Activated effector memory CD4-positive, alpha-beta T cell treated with anti-CD3 and anti-CD28 coated beads, Interleukin-2, amount 50 U/mL, for 16 hours (primary cell): ENCODE data around the gene LYG2.
"Not testable (repeated sequence)": the region's sequence is repeated elsewhere in the genome, so short reads cannot be mapped to it uniquely, and the experiment has no call there.

ENCODE experiments used
- DNase-seq: peaks from one replicate; pipeline ENCODE4 v3.0.0-alpha.2; 2020

LYG2 gene, protein sequence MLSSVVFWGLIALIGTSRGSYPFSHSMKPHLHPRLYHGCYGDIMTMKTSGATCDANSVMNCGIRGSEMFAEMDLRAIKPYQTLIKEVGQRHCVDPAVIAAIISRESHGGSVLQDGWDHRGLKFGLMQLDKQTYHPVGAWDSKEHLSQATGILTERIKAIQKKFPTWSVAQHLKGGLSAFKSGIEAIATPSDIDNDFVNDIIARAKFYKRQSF

DNA sequence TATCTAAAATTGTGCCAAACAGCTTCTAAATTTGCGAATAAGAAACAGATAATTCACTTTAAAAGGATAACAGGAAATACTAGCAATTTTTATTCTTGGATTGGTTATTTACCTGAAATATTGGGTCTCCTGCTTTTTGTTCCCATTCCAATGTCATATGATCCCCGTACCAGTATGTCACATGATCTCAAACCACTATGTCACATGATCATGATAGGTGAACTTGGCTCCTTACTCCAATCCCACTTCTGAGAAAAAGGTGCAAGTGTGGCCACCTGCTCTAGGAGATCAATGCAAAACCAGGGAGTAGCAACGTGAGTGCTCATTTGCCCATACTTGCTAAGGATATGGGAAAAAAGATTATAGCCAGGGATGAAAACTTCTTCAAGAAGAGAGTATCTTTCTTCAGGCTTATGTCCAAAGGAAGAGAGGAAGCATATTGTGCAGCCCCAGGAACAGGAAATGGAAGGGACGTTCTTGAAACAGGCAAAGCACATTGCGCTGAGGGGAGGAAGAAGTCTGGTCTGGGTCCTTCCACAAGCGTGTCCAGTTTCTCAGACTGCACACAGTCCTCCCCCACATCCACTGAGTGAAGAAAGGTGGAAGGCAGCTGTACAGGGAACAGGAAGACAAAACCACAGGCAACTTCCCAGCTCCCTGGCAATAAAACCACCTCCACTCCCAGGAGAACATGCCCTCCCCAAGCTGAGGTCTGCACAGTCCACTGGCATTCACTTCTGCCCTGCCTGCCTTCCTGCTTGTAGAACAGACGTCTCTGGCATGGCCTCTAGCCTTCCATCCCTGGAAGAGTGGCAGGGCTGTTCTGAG is at the start of gene LYG2:
LYG2 (minus strand) TSS at position 176 of the 828 bp plus-strand sequence. CDS start 1,406 bp downstream, outside the sequence.
- no peak for DNase-seq

DNA sequence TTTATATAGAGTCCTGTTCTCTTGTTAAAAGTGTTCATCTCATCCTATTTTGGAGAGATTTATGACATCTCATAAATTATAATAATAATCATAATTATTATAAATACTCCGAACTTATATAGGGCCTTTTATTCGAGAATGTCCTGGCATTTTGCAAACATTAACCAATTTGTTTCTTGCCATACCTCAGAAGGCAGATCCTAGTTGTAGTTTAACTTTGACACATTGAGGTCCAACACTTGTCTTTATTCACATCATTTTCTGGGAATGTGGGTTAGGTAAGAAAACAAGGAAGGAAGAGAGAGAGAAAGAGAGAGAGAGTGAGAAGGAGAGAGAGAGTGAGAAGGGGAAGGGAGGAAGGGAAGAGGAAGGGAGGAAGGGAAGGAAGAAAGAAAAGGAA is 45.6 kb upstream of the LYG2 start, which contains the start of gene LYG1:
LYG1 (minus strand) TSS at position 101 of the 400 bp plus-strand sequence. CDS start 5,527 bp downstream, outside the sequence.
- DNase-seq = not testable (repeated sequence)

DNA sequence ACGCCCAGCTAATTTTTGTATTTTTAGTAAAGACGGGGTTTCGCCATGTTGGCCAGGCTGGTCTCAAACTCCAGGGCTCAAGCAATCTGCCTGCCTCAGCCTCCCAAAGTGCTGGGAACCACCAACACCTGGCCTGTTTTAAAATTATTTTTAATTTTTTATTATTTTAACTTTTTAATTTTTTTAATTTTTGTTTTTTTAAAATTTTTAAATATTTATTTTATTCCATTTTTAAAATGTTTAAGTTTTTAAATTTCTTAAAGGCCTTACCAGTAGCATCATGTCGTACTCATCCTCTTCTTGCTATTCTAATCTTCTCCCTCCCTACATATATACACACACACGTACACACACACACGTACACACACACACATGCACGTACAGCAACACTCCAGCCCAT is 44.1 kb upstream of the LYG2 start:
- DNase-seq = no peak

DNA sequence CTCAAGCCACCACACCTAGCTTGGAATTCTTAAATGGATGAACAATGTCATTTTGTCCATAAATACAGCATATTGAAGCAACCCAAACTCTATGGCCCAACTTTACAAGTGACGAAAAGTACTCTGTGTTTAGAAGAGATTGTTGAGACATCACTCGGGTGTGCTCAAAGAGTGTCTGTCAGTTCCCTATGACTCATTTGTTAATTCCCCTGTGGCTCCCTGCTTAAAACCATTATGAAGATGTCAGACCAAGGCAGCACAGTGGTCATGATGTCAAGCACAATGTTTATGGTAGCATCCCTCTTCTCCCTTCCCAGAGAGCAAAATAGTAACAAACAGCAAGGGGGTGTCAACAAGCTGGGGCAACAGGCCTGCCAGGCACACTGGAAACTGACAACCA is 42.5 kb upstream of the LYG2 start:
- no peak for DNase-seq

DNA sequence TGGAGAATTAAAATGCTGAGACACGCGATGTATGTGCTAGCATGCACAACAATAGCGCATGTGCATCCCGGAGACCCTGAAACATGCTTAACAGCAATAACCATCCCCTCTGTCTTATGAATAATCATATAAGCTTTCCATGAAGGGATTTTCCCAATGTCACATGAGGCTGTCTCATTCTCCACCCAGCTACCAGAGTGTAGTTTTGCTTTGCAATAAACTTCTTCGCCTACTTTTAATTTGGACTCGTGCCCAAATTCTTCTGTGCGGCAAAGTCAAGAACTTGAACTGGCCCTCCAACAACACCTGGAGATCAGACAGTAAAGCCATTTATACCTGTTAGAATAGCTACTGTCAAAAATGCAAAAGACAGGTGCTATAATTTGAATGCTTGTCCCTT is 30.1 kb upstream of the LYG2 start:
- DNase-seq = no peak

DNA sequence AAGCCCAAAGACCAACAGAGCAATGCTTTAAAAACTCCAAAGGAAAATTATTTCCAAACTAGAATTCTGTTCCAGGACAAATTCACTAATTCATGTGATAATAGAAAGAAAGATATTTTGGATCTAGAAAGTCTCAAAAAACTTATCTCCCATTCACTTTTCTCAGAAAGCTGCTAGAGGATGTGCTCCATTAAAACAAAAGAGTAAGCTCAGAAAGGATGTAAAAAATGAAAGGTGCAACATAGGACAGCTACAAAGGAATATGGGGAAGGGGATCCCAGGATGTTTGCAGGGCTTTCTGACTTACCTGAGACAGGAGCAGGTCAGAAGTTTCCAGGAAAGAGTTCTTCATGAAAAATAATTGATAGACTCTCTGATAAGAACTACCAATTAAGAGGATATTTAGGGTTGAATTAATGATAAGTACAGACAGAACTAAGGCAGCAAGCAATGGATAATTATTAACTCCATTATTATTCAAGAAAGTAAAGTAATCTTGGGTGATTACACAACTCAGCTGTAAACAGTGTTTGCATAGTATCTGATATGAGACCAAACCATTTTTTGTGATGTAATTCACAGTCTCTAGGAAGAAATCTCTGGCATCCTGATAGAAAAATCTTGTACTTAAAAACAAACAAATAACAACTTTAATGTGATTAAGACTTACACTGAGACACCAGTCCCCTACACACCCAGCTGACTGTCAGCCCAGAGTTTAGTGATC is 24.7 kb upstream of the LYG2 start:
- DNase-seq = no peak

DNA sequence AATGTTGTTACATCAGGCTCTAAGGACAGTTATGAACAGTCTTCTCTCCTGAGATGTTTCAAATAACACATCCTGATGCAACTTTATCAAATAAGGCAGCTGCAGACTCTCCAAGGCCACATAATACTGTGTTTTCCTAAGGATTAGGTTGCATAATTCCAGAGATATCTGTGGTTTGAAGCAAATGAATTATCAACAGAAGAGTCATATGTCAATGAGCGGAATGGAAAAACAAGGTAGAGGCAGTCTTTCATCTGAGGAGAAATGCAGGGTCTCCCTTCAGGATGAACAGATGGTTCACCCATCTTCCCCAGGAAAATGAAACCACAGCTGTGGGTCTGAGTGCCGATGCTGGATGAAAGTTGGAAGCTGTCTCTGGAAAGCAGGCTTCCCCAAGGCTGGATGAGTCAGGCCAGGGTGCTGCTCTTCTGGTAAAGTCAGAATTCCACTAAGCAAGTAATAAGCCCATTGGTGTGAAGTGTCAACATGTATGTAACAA is 23.4 kb upstream of the LYG2 start:
- no peak for DNase-seq

DNA sequence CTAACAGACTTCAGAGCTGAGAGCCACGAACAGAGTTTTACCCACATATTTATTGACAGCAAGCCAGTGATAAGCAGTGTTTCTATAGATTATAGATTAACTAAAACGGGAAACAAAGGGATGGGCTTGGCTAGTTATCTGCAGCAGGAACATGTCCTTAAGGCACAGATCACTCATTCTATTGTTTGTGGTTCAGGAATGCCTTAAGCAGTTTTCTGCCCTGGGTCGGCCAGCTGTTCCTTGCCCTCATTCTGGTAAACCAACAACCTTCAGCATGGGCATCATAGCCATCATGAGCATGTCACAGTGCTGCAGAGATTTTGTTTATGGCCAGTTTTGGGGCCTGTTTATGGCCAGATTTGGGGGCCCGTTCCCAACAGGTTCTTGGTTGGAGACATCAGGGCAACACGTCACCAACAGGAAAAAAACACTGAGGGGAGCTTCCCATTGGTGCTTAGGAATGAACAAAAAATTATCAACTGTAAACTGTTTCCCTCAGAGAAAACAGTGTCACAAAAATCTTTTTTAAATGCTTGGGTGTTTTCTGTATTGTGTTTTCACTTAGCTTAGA is 22.8 kb upstream of the LYG2 start:
- not testable (repeated sequence) for DNase-seq

DNA sequence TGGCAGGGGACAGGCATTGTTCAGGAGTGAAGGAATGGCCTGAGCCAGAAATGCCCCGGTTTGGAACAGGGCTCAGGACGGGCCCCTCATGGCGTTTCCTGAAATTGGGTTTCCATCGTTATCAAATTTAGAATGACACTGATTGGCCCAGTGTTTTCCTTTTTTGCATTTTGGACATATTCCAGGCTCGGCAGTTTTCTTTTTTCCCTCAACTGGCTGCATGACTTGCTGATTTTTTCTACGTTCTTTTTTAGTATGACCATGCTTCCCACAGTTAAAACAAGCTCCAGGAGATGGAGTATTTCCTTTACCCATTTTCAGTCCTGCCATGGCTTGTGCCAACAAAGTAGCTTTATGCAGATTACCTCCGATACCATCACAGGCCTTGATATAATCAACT is 20.4 kb upstream of the LYG2 start:
- no peak for DNase-seq

DNA sequence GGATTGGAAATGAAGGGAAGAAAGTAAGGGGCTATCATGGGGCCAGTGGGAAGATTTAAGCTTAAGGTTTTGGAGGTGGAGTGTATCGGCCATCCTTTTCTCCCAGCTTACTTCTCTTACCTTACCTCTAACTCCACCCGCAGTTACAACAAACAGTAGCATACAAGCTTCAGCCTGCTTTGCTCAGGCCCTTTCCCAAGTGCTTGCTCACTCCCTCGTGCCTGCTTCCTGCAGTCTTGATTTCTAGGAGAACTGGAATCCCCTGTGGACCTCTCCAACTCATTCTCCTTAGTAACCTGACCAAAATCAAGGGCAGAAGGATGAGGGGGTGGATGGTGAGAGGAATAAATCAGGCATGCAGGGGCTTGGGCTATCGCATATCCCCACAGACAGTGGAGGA is 5.8 kb upstream of the LYG2 start:
- no peak for DNase-seq

DNA sequence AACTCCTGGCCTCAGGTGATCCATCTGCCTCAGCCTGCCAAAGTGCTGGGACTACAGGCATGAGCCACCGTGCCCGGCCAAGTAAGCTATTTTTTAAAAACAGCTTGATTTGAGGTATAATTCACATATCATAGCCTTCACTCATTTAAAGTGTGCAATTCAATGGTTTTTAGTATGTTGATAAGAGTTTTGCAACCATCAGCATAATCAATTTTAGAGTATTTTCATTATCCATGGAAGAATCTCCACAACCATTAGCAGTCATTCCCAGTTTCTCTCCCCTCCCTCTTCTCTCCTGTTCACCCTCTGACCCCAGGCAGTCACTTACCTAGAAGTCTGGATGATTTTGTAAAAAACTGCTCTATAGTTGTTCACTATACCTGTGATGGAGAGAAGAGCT is 4.7 kb upstream of the LYG2 start:
- DNase-seq = no peak

DNA sequence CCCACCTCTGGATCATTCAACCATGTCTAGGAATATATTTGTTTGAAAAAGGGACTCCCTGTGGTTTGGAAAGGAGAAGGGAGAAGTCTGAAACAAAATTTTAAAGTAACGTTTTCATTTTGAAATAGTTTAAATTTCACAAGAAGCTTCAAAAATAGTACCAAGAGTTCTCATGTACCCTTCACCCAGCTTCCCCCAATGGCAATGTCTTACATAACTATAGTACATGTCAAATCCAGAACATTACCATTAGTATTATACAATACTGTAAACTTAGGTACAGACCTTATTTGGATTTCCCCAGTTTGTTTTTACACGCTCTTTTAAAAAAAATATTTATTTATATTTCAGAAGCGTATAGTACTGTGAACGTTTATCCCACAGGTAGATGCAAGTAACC is 4.0 kb upstream of the LYG2 start:
- DNase-seq = no peak

DNA sequence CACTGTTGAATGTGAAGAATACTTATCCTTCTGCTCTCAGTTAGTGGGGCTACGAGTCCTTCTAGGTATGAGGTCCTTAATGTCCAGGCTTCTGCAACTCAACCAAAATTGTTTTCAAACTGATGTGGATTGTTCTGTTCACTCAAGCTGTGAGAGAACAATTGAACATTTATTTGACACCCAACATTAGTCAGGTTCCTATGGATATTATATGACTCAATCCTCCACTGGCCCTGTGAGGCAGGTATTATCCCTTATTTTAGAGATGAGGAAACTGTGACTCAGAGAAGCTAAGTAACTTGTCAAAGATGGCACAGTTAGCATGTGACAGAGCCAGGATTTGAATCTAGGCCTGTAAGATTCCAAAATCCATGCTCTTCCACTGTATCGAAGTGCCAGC is 1.2 kb upstream of the LYG2 start:
- no peak for DNase-seq

DNA sequence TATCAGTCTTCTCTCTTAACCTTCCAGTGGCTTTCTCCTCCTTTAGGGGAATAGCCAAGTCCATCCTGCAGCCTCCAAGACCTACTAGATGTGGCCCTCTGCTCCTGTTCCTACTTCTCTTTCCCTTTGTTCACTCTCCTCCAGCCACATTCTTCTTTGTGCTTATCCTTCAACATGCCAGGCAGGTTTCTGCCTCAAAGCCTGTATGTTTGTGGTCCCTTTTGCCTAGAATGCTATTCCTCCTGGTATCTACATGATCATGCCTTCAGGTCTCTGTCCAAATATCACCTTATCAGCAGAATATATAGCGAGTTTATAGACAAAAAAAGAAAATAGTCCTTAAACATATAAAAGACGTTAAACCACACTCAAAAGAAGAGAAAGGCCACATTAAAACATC is 5.5 kb downstream of the LYG2 start:
- DNase-seq = no peak

DNA sequence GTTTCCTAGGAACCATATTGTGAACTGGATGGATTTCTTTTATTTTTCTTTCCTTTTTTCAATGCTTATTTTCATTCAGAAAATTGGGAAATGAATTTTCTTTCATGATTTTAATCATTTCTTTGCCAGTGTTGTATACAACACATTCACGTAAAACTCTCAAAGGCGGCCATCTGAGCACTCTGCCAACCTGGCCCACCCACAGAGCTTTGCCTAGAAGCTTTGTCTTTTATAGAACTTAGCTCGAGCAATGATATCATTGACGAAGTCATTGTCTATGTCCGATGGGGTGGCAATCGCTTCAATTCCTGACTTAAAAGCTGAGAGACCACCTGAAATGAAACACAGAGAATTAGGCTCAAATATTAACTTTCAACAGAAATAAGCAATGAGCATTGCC is 13.3 kb downstream of the LYG2 start:
- no peak for DNase-seq

DNA sequence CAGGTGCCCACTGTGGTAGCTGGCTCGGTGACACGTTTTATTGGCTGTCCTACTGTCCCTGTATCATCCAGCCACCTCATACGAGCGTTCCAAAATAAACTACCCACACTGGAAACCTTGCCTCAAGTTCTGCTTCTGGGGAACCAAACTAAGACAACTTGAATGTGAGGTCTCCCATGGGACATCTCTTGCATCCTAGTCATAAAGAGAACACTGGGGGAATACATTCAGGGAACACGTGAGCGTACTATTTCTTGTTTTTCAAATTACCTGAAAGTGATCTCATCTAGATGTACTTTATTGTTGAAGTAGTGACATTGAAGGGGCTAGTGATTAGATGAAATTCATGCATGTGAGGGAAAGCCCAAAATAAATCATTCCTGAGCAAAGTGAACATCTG is 15.0 kb downstream of the LYG2 start:
- DNase-seq = no peak

DNA sequence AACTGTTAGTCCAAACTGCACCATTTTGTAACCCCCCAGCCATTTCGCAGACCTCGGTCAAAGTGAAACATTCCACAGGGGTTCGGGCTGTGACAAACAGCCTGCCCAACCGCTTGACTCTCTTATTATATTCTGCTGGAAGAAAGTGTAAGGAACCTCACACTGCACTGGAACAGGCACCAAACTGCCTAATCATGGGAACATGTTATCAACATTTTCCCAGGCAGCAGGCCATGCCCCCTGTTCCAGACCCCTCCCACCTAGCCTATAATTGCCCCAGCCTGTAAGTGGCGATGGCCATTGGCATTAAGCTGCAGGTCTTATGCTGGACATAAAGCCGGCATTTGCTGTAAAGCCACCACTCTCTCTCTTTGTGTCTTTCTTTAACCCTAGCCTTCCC is 16.9 kb downstream of the LYG2 start:
- no peak for DNase-seq

DNA sequence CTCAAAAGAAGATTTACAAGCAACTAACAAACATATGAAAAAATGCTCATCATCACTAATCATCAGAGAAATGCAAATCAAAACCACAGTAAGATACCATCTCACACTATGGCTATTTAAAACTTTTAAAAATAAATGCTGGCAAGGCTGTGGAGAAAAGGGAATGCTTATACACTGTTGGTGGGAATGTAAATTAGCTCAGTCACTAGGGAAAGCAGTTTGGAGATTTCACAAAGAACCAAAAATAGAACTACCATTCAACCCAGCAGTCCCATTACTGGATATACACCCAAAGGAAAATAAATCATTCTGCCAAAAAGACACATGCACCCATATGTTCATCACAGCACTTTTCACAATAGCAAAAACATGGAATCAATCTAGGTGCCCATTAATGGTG is 22.3 kb downstream of the LYG2 start:
- DNase-seq = not testable (repeated sequence)

DNA sequence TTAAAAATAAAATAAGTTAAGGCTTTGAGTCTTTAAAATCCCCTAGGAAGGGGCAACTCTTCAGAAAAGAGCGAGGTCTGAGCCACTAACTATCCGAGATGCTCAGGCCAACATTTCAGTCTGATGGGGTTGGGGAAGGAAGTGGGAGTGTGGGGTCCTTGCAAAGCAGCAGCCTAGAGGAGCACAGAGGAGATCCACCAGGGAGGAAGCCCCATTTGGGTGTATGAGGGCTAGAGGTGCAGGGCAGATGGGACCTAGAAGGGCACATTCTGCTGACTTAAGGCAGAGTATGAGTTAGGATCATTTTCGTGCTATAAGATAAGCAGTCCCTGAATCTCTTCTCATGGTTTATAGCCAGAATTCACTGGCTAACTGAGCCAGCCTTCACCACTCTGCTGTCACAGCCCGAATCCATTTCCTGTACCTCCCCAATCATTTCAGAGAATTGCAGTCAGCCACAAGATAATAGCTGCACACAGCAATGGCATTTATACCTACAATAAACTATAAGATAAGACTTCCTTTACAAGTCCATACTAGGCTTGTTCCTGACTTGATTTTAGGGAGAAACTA is 37.5 kb downstream of the LYG2 start:
- DNase-seq = no peak

DNA sequence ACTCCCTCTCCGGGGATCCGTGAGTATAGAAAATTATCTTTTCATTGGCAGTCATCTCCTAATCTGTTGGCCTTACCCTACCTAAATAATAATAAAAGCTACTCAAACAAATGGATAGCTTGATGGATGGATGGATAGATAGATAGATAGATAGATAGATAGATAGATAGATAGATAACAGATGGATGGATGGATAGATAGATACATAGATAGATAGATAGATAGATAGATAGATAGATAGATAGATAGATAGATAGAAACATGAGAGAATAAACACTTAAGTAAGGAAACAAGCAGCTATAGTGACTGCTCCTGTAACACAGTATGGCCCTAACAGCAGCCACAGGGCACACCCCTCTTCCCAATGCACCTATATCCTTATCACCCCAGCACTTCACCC is 39.4 kb downstream of the LYG2 start:
- no peak for DNase-seq

DNA sequence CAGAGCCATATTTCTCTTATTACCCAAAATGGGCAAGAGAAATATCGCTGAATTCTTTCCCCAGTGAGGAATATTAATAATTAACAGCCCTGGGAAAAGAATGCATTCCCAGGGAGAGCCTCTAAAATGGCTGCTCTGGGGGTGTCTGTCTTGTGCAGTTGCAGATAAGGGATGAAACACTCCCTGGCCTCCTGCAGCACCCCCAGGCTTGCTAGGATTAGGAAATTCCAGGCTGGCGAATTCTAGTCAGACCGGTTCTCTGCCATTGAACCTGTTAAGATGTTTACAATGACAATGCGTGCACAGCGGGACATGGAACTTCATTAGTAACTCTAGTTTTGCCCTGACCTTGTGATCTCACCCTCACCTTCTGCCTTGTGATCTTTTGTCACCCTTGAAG is 50.0 kb downstream of the LYG2 start:
- no peak for DNase-seq

DNA sequence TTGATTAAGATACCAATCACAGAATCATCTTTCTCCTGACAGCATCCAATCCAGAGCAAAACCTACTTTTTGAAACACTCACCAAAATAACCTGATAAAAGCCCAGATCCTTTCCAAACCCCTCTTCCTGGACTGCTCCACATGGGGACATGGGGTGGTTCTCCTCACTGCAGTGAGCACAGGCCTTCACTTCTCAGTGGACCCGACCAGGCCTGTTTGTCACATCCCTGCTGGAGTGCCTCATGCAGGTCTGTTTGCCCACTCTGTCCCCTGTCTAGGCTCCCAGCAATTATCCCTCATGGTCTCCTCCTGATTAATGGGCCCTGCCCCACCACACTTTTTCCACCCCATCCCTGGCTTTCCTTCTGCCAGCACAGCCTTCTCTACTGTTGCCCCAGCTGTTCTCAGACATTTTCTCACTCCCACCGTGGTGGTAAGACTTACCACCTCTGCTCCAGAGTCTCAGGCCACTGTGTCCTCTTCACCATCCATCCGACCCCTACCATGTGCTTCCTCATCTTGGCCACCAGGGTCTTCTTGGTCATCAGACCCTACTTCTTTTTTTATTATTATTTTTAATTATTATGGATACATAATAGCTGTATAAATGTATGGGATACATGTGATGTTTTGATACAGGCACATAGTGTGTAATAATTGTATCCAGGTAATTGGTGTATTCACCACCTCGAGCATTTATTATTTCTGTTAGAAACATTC is 53.3 kb downstream of the LYG2 start:
- DNase-seq = no peak
